SH-SY5Y (cell line): ENCODE data around the gene RIC3.

ENCODE experiments used
- GATA2 ChIP-seq: IDR thresholded peaks from 2 replicates; pipeline ENCODE4 v1.6.1; 2011; ENCODE audit warnings: mild to moderate bottlenecking, low read depth, low read length
- GATA3 ChIP-seq: IDR thresholded peaks from 2 replicates; pipeline ENCODE4 v1.6.1; 2011; ENCODE audit warnings: low read depth, mild to moderate bottlenecking, low read length, moderate library complexity

- TF ChIP-seq GATA2 (no peak), GATA3 (no peak)
Observed at GRCh38 chr11:8217136-8217535, 48.3 kb upstream of the RIC3 start.
